Measurements from ENCODE around the gene TPGS2. TPM values are rescaled to one million over a fixed set of nuclear protein-coding genes. Genes with fewer than 3 reads are reported as not detected.
A peak's percentile ranks its signal among the peaks of the same experiment; 100 is the strongest.
"Not testable (repeated sequence)": the region's sequence is repeated elsewhere in the genome, so short reads cannot be mapped to it uniquely, and the experiment has no call there.

Gene TPGS2, protein sequence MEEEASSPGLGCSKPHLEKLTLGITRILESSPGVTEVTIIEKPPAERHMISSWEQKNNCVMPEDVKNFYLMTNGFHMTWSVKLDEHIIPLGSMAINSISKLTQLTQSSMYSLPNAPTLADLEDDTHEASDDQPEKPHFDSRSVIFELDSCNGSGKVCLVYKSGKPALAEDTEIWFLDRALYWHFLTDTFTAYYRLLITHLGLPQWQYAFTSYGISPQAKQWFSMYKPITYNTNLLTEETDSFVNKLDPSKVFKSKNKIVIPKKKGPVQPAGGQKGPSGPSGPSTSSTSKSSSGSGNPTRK
- total RNA-seq = 10 to 100 TPM; 35.0 to 93.3 (median 39.9) TPM
- polyA plus RNA-seq = 10 to 100 TPM; 23.5 to 29.7 (median 27.5) TPM
- long read RNA-seq, donor 1, full-length matches to known transcripts = 19 of 19 reads
- long read RNA-seq, donor 1, partial matches to known transcripts = 0 of 19 reads
- long read RNA-seq, donor 1, other reads (novel, unspliced or antisense) = 0 of 19 reads
- long read RNA-seq, donor 2, full-length matches to known transcripts = 19 of 19 reads
- long read RNA-seq, donor 2, partial matches to known transcripts = 0 of 19 reads
- long read RNA-seq, donor 2, other reads (novel, unspliced or antisense) = 0 of 19 reads

- Histone ChIP-seq H3K36me3 (no peaks in the 10 kb centered on the region), H3K9me3 (no peaks in the 10 kb centered on the region), H3K4me3 (peak within 1 kb of the TSS; percentile 71 to 98 (median 88)), H3K27me3 (replicated peaks in 1 of 7) (no peaks in the 10 kb centered on the region), H3K4me1 (peaks cover 16 to 41% (median 25%) of the 10 kb centered on the region in 6 donors), H3K27ac (peak within 1 kb of the TSS; percentile 17 to 87 (median 84))
- TF ChIP-seq POLR2A (IDR thresholded peaks at IDR 0.05) (peak in 2 of 3 donors; percentile 12 to 18), CTCF (IDR thresholded peaks at IDR 0.05 in 8 of 11, conservative IDR thresholded peaks at IDR 0.05 in 3 of 11) (peak in 8 of 11 experiments; percentile 30 to 64 (median 50)), POLR2AphosphoS5 (IDR thresholded peaks at IDR 0.05) (peak; percentile 57 to 87 (median 80))
- intact Hi-C loops (cut with DNase I; ENCODE audit: low total_unique reads) = no loop called here
- peak; percentile 97 for DNase-seq
- 0 to 1% (median 0%) methylated on average over 29 to 83 of the region's 83 CpGs for WGBS, 5 donors
These were observed at the start of gene TPGS2, which contains the start of gene KIAA1328 for GRCh38 chr18:36828630-36829361. Gene TPGS2, minus strand, starts transcription at chr18:36829002. Its CDS starts 235 bp downstream, at chr18:36828767. Gene KIAA1328, plus strand, starts transcription at chr18:36829127. Its CDS starts 12 bp downstream, at chr18:36829139.

- H3K27me3 ChIP-seq (replicated peaks in 1 of 7); DNase-seq; H3K4me3 ChIP-seq; H3K27ac ChIP-seq; H3K4me1 ChIP-seq; intact Hi-C loops (cut with DNase I; ENCODE audit: low total_unique reads): not testable (repeated sequence)
- Histone ChIP-seq H3K36me3 (peaks cover 0 to 16% (median 0%) of the 10 kb centered on the region in 6 donors), H3K9me3 (peaks cover 0 to 16% (median 14%) of the 10 kb centered on the region in 8 donors)
These were observed 45.0 kb upstream of the TPGS2 start for GRCh38 chr18:36873826-36874225.

DNA sequence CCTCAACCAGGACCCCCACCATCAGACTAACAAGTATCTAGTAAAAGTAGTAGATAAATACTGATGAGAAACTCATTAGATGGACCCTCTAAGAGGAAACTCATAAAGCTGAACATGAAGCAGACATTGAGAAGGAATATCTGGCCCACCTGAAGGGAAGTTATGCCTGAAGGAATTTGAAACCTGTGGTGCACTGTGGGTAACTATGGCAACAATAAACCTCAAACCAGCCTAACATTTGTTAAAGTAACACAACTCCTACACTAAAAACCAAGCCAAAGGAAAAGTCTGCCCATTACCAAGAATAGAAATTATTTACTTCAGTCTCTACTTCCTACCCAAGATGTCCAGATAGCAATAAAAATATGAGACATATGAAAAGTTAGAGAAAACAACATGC, 43.5 kb upstream of the TPGS2 start:
- intact Hi-C loops (cut with DNase I; ENCODE audit: low total_unique reads) = no loop called here
- TF ChIP-seq POLR2AphosphoS5 (IDR thresholded peaks at IDR 0.05) (no peak), POLR2A (IDR thresholded peaks at IDR 0.05) (no peak), CTCF (IDR thresholded peaks at IDR 0.05 in 8 of 11, conservative IDR thresholded peaks at IDR 0.05 in 3 of 11) (no peak)

GRCh38 chr18:36871801-36872200, 43.0 kb upstream of the TPGS2 start:
- intact Hi-C loops (cut with DNase I; ENCODE audit: low total_unique reads) = no loop called here
- peaks cover 0 to 16% (median 14%) of the 10 kb centered on the region in 8 donors for H3K9me3 ChIP-seq
- 84 to 94% (median 91%) methylated on average over 3 of the region's 3 CpGs for WGBS, 5 donors

More for the DNA sequence above, 43.5 kb upstream of the TPGS2 start:
- Histone ChIP-seq H3K36me3 (peaks cover 0 to 16% (median 0%) of the 10 kb centered on the region in 6 donors), H3K4me1 (no peaks in the 10 kb centered on the region), H3K27me3 (replicated peaks in 1 of 7) (no peaks in the 10 kb centered on the region), H3K9me3 (peaks cover 0 to 16% (median 14%) of the 10 kb centered on the region in 8 donors), H3K27ac (no peak overlapping the region), H3K4me3 (no peak overlapping the region)
- no peak for DNase-seq

More at GRCh38 chr18:36871801-36872200, 43.0 kb upstream of the TPGS2 start:
- Histone ChIP-seq H3K4me3 (no peak overlapping the region), H3K27me3 (replicated peaks in 1 of 7) (no peaks in the 10 kb centered on the region), H3K4me1 (no peaks in the 10 kb centered on the region), H3K27ac (no peak overlapping the region), H3K36me3 (peaks cover 0 to 16% (median 0%) of the 10 kb centered on the region in 6 donors)
- TF ChIP-seq POLR2A (IDR thresholded peaks at IDR 0.05) (no peak), POLR2AphosphoS5 (IDR thresholded peaks at IDR 0.05) (no peak), CTCF (IDR thresholded peaks at IDR 0.05 in 8 of 11, conservative IDR thresholded peaks at IDR 0.05 in 3 of 11) (no peak)
- no peak for DNase-seq
